Mucosa of stomach (tissue), 1 donor: ENCODE measurements around the gene HHIP.

ENCODE experiments used
- H3K27me3 ChIP-seq: one replicate; pipeline ENCODE4 v1.7.0; 2013; ENCODE audit warnings: mild to moderate bottlenecking, low read length; ENCODE audit not compliant: control insufficient read depth, insufficient read depth
- H3K36me3 ChIP-seq: one replicate; pipeline ENCODE4 v1.7.0; 2013; ENCODE audit warnings: low read length; ENCODE audit not compliant: control insufficient read depth, insufficient read depth
- H3K4me1 ChIP-seq: one replicate; pipeline ENCODE4 v1.7.0; 2013; ENCODE audit warnings: mild to moderate bottlenecking, low read length; ENCODE audit not compliant: control insufficient read depth, insufficient read depth
- H3K4me3 ChIP-seq: one replicate; pipeline ENCODE4 v1.7.0; 2013; ENCODE audit warnings: low read length
- H3K9ac ChIP-seq: one replicate; pipeline ENCODE4 v1.7.0; 2013; ENCODE audit warnings: mild to moderate bottlenecking, low read length, moderate library complexity
- H3K9me3 ChIP-seq: one replicate; pipeline ENCODE4 v1.7.0; 2013; ENCODE audit warnings: mild to moderate bottlenecking, low read length, moderate library complexity; ENCODE audit not compliant: control insufficient read depth
- donor health status: Pancreatic carcinoma.

The HHIP gene

GRCh38 chr4:144712775-144713174 is 66.8 kb downstream of the HHIP start:
- Histone ChIP-seq H3K36me3 (no peaks in the 10 kb centered on the region), H3K27me3 (no peaks in the 10 kb centered on the region), H3K9me3 (no peaks in the 10 kb centered on the region), H3K4me3 (no peak overlapping the region), H3K9ac (no peak overlapping the region), H3K4me1 (no peaks in the 10 kb centered on the region)

GRCh38 chr4:144714166-144714565 is 68.2 kb downstream of the HHIP start:
- H3K4me3 ChIP-seq, result no peak overlapping the region
- H3K27me3 ChIP-seq, result no peaks in the 10 kb centered on the region
- H3K9me3 ChIP-seq, result no peaks in the 10 kb centered on the region
- no peaks in the 10 kb centered on the region for H3K36me3 ChIP-seq
- no peak overlapping the region for H3K9ac ChIP-seq
- no peaks in the 10 kb centered on the region for H3K4me1 ChIP-seq

- H3K4me3 ChIP-seq, result no peak overlapping the region
- no peaks in the 10 kb centered on the region for H3K27me3 ChIP-seq
- no peak overlapping the region for H3K9ac ChIP-seq
- H3K36me3 ChIP-seq, result no peaks in the 10 kb centered on the region
- H3K9me3 ChIP-seq, result no peaks in the 10 kb centered on the region
- H3K4me1 ChIP-seq, result no peaks in the 10 kb centered on the region
These were observed 69.3 kb downstream of the HHIP start for GRCh38 chr4:144715230-144715629.

- H3K9me3 ChIP-seq, result no peaks in the 10 kb centered on the region
- H3K9ac ChIP-seq, result no peak overlapping the region
- no peaks in the 10 kb centered on the region for H3K36me3 ChIP-seq
- H3K4me3 ChIP-seq, result no peak overlapping the region
- no peaks in the 10 kb centered on the region for H3K4me1 ChIP-seq
- no peaks in the 10 kb centered on the region for H3K27me3 ChIP-seq
These were observed 70.8 kb downstream of the HHIP start for GRCh38 chr4:144716778-144717177.

DNA sequence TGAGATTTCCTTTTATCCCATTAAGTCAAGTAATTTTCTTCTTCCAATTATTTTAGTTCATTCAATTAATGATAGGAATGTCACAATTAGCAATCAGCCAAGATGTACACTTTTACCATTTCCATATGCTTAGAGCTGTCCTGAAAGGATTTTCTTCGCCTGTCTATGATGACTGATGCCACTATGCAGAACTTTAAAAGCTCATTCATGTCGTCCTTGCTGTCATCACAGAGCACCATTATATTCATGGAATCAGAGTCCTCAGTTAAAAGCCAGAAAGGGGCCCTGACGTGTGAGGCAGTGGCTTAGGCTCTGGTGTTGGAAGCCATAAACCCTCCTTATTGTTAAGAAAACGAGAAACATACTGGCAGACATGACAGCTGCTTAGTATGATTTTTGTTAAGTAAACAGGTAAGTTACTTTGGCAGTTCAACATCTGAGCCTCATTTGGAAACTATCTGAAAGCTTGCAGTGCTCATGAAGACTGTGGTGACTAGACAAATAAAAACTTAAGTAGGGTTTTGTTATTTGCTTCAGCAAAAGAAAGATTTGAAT is 73.1 kb downstream of the HHIP start:
- Histone ChIP-seq H3K4me1 (no peaks in the 10 kb centered on the region), H3K27me3 (no peaks in the 10 kb centered on the region), H3K36me3 (no peaks in the 10 kb centered on the region), H3K9ac (no peak overlapping the region), H3K4me3 (no peak overlapping the region), H3K9me3 (no peaks in the 10 kb centered on the region)

DNA sequence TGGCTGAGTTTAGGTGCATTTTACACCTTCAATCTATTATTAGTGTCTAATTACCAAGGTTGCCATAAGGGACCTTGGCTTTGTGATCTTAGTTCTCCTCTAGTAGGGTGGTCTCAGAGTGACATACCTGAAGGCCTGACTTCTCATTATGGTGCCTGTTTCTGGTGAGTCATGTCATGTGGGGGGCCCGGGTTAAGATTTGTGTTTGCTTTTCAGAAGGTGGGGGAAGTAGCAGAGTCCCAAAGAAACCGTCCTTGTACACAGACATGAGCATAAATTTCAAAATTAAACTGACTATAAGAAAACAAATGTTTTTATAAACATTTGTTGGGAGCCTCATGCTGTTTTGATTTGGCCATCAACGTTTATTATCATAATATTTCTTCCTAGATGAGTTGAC is 74.5 kb downstream of the HHIP start:
- Histone ChIP-seq H3K9ac (no peak overlapping the region), H3K27me3 (no peaks in the 10 kb centered on the region), H3K36me3 (no peaks in the 10 kb centered on the region), H3K4me1 (no peaks in the 10 kb centered on the region), H3K4me3 (no peak overlapping the region), H3K9me3 (no peaks in the 10 kb centered on the region)

DNA sequence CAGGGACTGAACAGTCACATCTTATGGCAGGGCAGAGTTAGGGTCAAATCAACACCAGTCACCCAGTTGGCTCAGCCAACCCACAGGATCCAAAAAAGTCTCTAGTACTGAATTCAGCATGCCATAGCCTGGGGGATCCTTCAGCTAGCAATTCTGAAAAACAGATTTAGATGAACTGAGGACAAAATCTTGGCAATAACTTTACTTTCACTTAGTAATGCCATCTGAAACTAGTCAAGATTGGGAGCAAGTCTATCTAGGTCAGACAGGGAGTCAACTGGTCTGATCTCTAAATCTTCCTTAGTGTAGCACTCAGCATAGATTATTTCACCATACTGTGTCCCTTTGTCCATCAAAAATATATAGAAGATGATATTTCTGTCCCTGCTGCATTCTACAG is 76.0 kb downstream of the HHIP start:
- Histone ChIP-seq H3K9me3 (no peaks in the 10 kb centered on the region), H3K9ac (no peak overlapping the region), H3K27me3 (no peaks in the 10 kb centered on the region), H3K36me3 (no peaks in the 10 kb centered on the region), H3K4me1 (no peaks in the 10 kb centered on the region), H3K4me3 (no peak overlapping the region)

- H3K9me3 ChIP-seq, result no peaks in the 10 kb centered on the region
These were observed 77.5 kb downstream of the HHIP start for GRCh38 chr4:144723471-144723870.

GRCh38 chr4:144729175-144729574 is 83.2 kb downstream of the HHIP start:
- Histone ChIP-seq H3K4me1 (no peaks in the 10 kb centered on the region), H3K9ac (no peak overlapping the region), H3K27me3 (no peaks in the 10 kb centered on the region), H3K36me3 (no peaks in the 10 kb centered on the region), H3K9me3 (no peaks in the 10 kb centered on the region), H3K4me3 (no peak overlapping the region)

More at GRCh38 chr4:144723471-144723870, 77.5 kb downstream of the HHIP start:
- Histone ChIP-seq H3K4me3 (no peak overlapping the region), H3K36me3 (no peaks in the 10 kb centered on the region), H3K27me3 (no peaks in the 10 kb centered on the region), H3K4me1 (no peaks in the 10 kb centered on the region), H3K9ac (no peak overlapping the region)

DNA sequence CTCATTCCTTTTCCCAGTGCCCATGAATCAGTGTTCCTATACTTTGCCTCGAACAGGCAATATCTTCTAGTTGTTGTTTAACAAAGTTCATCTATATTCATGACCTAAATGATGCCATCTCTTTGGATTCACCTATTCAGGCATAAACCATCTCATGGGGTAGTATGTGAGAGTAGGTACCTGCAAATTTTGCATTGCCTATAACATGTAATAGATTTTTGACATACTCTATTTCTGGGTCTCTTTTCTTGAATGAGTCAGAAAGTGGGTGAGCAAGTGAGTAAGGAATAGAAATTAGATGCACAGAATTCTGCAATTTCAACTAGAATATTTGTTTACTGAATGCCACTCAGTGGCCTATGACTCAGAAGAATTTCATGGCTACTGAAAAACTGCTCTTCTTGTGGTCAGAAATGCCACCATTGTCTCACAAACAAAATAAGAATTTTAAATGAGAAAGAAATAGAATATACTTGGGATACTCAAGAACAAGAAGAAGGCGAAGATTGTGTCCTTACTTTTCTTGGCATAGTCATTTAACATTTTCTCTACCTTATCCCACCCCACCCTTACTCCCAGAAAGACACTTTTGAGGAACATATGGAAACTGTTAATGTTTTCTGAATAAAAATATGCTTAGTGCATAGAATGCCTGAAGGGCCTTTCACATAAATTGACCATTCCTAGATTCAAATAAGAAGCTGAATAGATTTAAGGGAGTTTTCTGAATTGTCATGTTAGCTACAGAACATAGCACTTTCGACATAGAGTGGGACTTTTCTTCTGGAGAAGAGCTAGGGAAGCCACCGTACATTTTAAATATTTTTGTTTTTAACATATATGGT is 86.8 kb downstream of the HHIP start:
- no peaks in the 10 kb centered on the region for H3K27me3 ChIP-seq
- no peak overlapping the region for H3K9ac ChIP-seq
- no peaks in the 10 kb centered on the region for H3K9me3 ChIP-seq
- H3K36me3 ChIP-seq, result no peaks in the 10 kb centered on the region
- no peak overlapping the region for H3K4me3 ChIP-seq
- no peaks in the 10 kb centered on the region for H3K4me1 ChIP-seq

GRCh38 chr4:144733566-144733965 is 87.6 kb downstream of the HHIP start:
- H3K9me3 ChIP-seq, result no peaks in the 10 kb centered on the region
- H3K36me3 ChIP-seq, result no peaks in the 10 kb centered on the region
- no peaks in the 10 kb centered on the region for H3K27me3 ChIP-seq
- no peaks in the 10 kb centered on the region for H3K4me1 ChIP-seq
- no peak overlapping the region for H3K9ac ChIP-seq
- no peak overlapping the region for H3K4me3 ChIP-seq

GRCh38 chr4:144734522-144734921 is 88.6 kb downstream of the HHIP start:
- H3K4me1 ChIP-seq, result no peaks in the 10 kb centered on the region
- H3K27me3 ChIP-seq, result no peaks in the 10 kb centered on the region
- H3K9ac ChIP-seq, result no peak overlapping the region
- no peak overlapping the region for H3K4me3 ChIP-seq
- no peaks in the 10 kb centered on the region for H3K9me3 ChIP-seq
- H3K36me3 ChIP-seq, result no peaks in the 10 kb centered on the region
